ENCODE data around the gene PRMT7. TPM values are rescaled to one million over a fixed set of nuclear protein-coding genes. Genes with fewer than 3 reads are reported as not detected.

PRMT7 gene
- total and polyA plus RNA-seq, 2 donors (not counting 1 experiment from before 2014, with no cell fraction given) = 76.9 to 80.4 TPM

DNA sequence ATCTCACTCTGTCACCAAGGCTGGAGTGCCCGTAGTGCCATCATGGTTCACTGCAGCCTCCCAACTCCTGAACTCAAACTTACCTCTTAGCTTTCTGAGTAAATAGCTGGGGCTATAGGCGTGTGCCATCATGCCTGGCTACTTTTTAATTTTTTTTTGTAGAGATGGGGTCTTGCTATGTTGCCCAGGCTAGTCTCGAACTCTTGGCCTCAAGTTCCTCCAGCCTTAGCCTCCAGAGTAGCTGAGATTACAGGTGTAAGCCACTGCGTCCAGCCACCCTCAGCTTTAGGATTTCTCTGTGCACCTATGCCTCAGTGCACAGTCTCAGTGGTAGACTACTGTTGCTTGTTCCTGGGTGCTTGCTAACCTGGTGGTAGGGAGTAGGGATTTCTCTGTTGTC lies 41.0 kb upstream of the PRMT7 start:
- Mint-ChIP-seq H3K27ac (no peak overlapping the region), H3K4me3 (no peak overlapping the region), H3K27me3 (no peaks in the 10 kb centered on the region), H3K9me3 (ENCODE audit: insufficient read depth) (no peaks in the 10 kb centered on the region), H3K4me1 (peaks cover 61% of the 10 kb centered on the region)
- H4K20me1 ChIP-seq (ENCODE audit: control insufficient read depth, insufficient read depth, low read length, poor library complexity, severe bottlenecking) = peaks cover 39% of the 10 kb centered on the region
- no peak overlapping the region for H3K4me3 ChIP-seq (ENCODE audit: control extremely low read depth in 1 of 5, extremely low read depth in 1 of 5, insufficient read depth in 1 of 5, low read depth in 2 of 5, low read length in 4 of 5)
- TF ChIP-seq EZH2 (IDR thresholded peaks at IDR 0.05; ENCODE audit: borderline replicate concordance, insufficient read depth, low read depth, low read length, poor library complexity, severe bottlenecking) (no peak), CTCF (IDR thresholded peaks at IDR 0.05) (no peak)
- ATAC-seq (ENCODE audit: low read depth) (no peak), DNase-seq (no peak)
- peak overlapping the region; percentile 6 to 71 for H3K27ac ChIP-seq (ENCODE audit: low read length in 2 of 2)
- CTCF ChIA-PET = interaction anchor here (0.8 to 1.5 kb wide), 4 partner anchors 11 to 57 kb away, joined by 3 to 4 read pairs (median 3); no protein-coding TSS in a partner anchor
- no peak overlapping the region for H2AFZ ChIP-seq (ENCODE audit: insufficient read depth, low read depth, low read length, poor library complexity, severe bottlenecking)
- 83% methylated on average over 2 of the region's 4 CpGs for WGBS (ENCODE audit: insufficient coverage)
- H3K36me3 ChIP-seq (replicated peaks in 1 of 2; ENCODE audit: control extremely low read depth in 1 of 2, control insufficient read depth in 1 of 2, extremely low read depth in 1 of 2, insufficient read depth in 2 of 2, low read length in 1 of 2) = peaks cover 8 to 46% of the 10 kb centered on the region in 2 experiments
- no peaks in the 10 kb centered on the region for H3K27me3 ChIP-seq (replicated peaks in 1 of 4; ENCODE audit: control extremely low read depth in 1 of 4, control insufficient read depth in 3 of 4, insufficient read depth in 4 of 4, low read length in 3 of 4)
- H3K4me2 ChIP-seq (replicated peaks; ENCODE audit: low read depth, low read length, poor library complexity, severe bottlenecking) = no peak overlapping the region
- peaks cover 40 to 56% of the 10 kb centered on the region in 2 donors for H3K4me1 ChIP-seq (ENCODE audit: control insufficient read depth in 2 of 2, insufficient read depth in 2 of 2, low read length in 2 of 2)
- peaks cover 99% of the 10 kb centered on the region for H3K79me2 ChIP-seq (ENCODE audit: control insufficient read depth, insufficient read depth, low read length)
- POLR2A ChIA-PET = interaction anchor here (0.5 to 0.9 kb wide), 3 partner anchors 41 to 802 kb away, joined by 3 to 12 read pairs (median 3); partner anchors contain the start of genes PRMT7 and SLC7A6OS
- intact Hi-C loops (cut with micrococcal nuclease) = loop anchor here (10.0 kb wide), 1 partner anchor 255 kb away; no protein-coding TSS in a partner anchor
- H3K9me3 ChIP-seq (ENCODE audit: control extremely low read depth in 1 of 3, control insufficient read depth in 2 of 3, insufficient read depth in 1 of 3, low read length in 2 of 3) = no peaks in the 10 kb centered on the region
- H3K9ac ChIP-seq (ENCODE audit: low read length) = no peak overlapping the region

DNA sequence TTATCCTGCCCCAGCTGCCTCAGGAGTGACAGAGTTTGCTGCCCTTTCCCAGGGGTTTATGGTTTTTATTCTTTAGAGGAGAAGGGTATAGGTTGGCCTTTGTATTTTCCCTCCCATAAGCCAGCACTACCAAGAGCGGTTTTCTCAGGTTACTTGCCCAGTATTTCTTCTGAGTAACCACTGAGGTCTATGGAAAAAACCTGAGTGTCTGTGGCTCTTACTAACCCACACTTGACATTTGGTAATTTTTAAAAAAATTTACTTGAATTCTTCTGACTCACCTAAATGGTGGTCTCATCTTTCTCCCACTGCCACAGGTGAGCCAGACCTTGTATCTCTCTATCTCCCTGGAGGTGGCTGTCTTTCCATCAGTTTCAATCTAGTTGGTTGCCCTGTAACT lies 40.5 kb upstream of the PRMT7 start:
- no peaks in the 10 kb centered on the region for H3K27me3 Mint-ChIP-seq
- Histone ChIP-seq H2AFZ (ENCODE audit: insufficient read depth, low read depth, low read length, poor library complexity, severe bottlenecking) (no peak overlapping the region), H3K9ac (ENCODE audit: low read length) (no peak overlapping the region), H4K20me1 (ENCODE audit: control insufficient read depth, insufficient read depth, low read length, poor library complexity, severe bottlenecking) (peaks cover 43% of the 10 kb centered on the region), H3K9me3 (ENCODE audit: control extremely low read depth in 1 of 3, control insufficient read depth in 2 of 3, insufficient read depth in 1 of 3, low read length in 2 of 3) (no peaks in the 10 kb centered on the region), H3K79me2 (ENCODE audit: control insufficient read depth, insufficient read depth, low read length) (peaks cover 98% of the 10 kb centered on the region), H3K4me1 (ENCODE audit: control insufficient read depth in 2 of 2, insufficient read depth in 2 of 2, low read length in 2 of 2) (peaks cover 43 to 57% of the 10 kb centered on the region in 2 donors), H3K27ac (ENCODE audit: low read length in 2 of 2) (peak overlapping the region in 1 of 2 donors; percentile 71), H3K27me3 (replicated peaks in 1 of 4; ENCODE audit: control extremely low read depth in 1 of 4, control insufficient read depth in 3 of 4, insufficient read depth in 4 of 4, low read length in 3 of 4) (no peaks in the 10 kb centered on the region), H3K4me3 (ENCODE audit: control extremely low read depth in 1 of 5, extremely low read depth in 1 of 5, insufficient read depth in 1 of 5, low read depth in 2 of 5, low read length in 4 of 5) (no peak overlapping the region), H3K36me3 (replicated peaks in 1 of 2; ENCODE audit: control extremely low read depth in 1 of 2, control insufficient read depth in 1 of 2, extremely low read depth in 1 of 2, insufficient read depth in 2 of 2, low read length in 1 of 2) (peaks cover 8 to 49% of the 10 kb centered on the region in 2 experiments), H3K4me2 (replicated peaks; ENCODE audit: low read depth, low read length, poor library complexity, severe bottlenecking) (no peak overlapping the region)
- TF ChIP-seq CTCF (IDR thresholded peaks at IDR 0.05) (no peak), EZH2 (IDR thresholded peaks at IDR 0.05; ENCODE audit: borderline replicate concordance, insufficient read depth, low read depth, low read length, poor library complexity, severe bottlenecking) (no peak)
- ATAC-seq (ENCODE audit: low read depth) (no peak), DNase-seq (no peak)
- H3K27ac Mint-ChIP-seq = peak overlapping the region; percentile 13
- no peaks in the 10 kb centered on the region for H3K9me3 Mint-ChIP-seq (ENCODE audit: insufficient read depth)
- H3K4me1 Mint-ChIP-seq = peaks cover 62% of the 10 kb centered on the region
- ChIA-PET POLR2A (interaction anchor here (0.5 to 0.9 kb wide), 2 partner anchors 40 to 78 kb away, joined by 3 to 12 read pairs; partner anchors contain the start of genes PRMT7 and SLC7A6OS), CTCF (interaction anchor here (0.8 to 3.7 kb wide), 5 partner anchors 9 to 57 kb away, joined by 3 to 20 read pairs (median 3); no protein-coding TSS in a partner anchor)
- H3K4me3 Mint-ChIP-seq = no peak overlapping the region
- no CpG with 5 or more reads among the region's 1 CpG for WGBS (ENCODE audit: insufficient coverage)
- intact Hi-C loops (cut with micrococcal nuclease) = no loop called here
